ENCODE data around the gene ANKRD13D.

ANKRD13D gene

GRCh38 chr11:67321313-67321871 lies 32.3 kb downstream of the ANKRD13D start:
- DNase-seq: no peak

- DNase-seq: no peak
These were observed 32.9 kb downstream of the ANKRD13D start for GRCh38 chr11:67322049-67322448.

- DNase-seq: no peak
These were observed 34.4 kb downstream of the ANKRD13D start for GRCh38 chr11:67323526-67323925.

GRCh38 chr11:67332081-67332691 lies 43.1 kb downstream of the ANKRD13D start:
- DNase-seq: no peak

- DNase-seq: no peak
These were observed 48.2 kb downstream of the ANKRD13D start for GRCh38 chr11:67337257-67337656.

GRCh38 chr11:67344264-67344663 lies 55.2 kb downstream of the ANKRD13D start:
- DNase-seq: peak; percentile 35

GRCh38 chr11:67345247-67345919 lies 56.3 kb downstream of the ANKRD13D start:
- no peak for DNase-seq

- peak; percentile 37 for DNase-seq
These were observed 57.1 kb downstream of the ANKRD13D start for GRCh38 chr11:67345920-67346819.

GRCh38 chr11:67347964-67348749 lies 59.1 kb downstream of the ANKRD13D start:
- no peak for DNase-seq

GRCh38 chr11:67349036-67349435 lies 59.9 kb downstream of the ANKRD13D start:
- no peak for DNase-seq

GRCh38 chr11:67349457-67349856 lies 60.4 kb downstream of the ANKRD13D start:
- DNase-seq: no peak

GRCh38 chr11:67349928-67350465 lies 60.9 kb downstream of the ANKRD13D start:
- no peak for DNase-seq

GRCh38 chr11:67351275-67352005 lies 62.3 kb downstream of the ANKRD13D start:
- DNase-seq: peak; percentile 71
